ENCODE data around the gene CA11. TPM values are rescaled to one million over a fixed set of nuclear protein-coding genes. Genes with fewer than 3 reads are reported as not detected.

Gene CA11
- total RNA-seq, 1 experiment from 2014 or later = 10.5 TPM

DNA sequence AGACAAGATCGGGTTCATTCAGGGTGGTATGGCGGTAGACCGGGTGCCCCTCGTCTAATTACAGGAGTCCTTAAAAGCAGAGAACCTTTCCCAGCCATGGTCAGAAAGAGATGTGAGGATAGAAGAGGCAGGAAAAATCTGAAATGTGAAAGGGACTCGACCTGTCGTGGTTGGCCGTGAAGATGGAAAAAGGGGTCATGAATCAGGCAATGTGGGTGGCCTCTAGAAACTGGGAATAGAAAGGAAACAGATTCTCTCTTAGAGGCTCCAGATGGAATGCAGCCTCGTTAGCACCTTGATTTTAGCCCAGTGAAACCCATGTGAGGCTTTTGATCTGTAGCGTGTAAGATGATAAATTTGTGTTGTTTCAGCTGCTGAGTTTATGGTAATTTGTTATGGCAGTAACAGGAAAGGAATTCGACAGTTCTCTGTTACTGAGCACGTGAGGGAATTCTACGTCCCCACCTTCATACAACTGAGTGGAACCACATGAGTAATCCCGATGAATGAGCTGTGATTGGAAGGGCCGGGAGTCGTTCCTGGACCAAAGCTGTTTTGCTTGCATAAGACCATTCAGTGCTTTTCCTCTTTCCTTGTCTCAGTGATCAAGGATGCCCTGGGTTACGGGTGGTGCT is 11.0 kb upstream of the CA11 start:
- no peaks in the 10 kb centered on the region for H3K27me3 ChIP-seq (replicated peaks; ENCODE audit: control insufficient read depth, insufficient read depth, low read length)
- Mint-ChIP-seq H3K4me1 (ENCODE audit: low read depth, unreplicated experiment) (no peaks in the 10 kb centered on the region), H3K27me3 (ENCODE audit: insufficient read depth, unreplicated experiment) (no peaks in the 10 kb centered on the region), H3K36me3 (ENCODE audit: insufficient read depth, unreplicated experiment) (peaks cover 9% of the 10 kb centered on the region), H3K9me3 (ENCODE audit: unreplicated experiment) (no peaks in the 10 kb centered on the region), H3K4me3 (ENCODE audit: unreplicated experiment) (no peak overlapping the region), H3K27ac (ENCODE audit: unreplicated experiment) (no peak overlapping the region)
- no peak for DNase-seq
- H3K9me3 ChIP-seq = no peaks in the 10 kb centered on the region
- BruUV-seq (replicated peaks) = no TSS peak
- TF ChIP-seq, protein P1, sequence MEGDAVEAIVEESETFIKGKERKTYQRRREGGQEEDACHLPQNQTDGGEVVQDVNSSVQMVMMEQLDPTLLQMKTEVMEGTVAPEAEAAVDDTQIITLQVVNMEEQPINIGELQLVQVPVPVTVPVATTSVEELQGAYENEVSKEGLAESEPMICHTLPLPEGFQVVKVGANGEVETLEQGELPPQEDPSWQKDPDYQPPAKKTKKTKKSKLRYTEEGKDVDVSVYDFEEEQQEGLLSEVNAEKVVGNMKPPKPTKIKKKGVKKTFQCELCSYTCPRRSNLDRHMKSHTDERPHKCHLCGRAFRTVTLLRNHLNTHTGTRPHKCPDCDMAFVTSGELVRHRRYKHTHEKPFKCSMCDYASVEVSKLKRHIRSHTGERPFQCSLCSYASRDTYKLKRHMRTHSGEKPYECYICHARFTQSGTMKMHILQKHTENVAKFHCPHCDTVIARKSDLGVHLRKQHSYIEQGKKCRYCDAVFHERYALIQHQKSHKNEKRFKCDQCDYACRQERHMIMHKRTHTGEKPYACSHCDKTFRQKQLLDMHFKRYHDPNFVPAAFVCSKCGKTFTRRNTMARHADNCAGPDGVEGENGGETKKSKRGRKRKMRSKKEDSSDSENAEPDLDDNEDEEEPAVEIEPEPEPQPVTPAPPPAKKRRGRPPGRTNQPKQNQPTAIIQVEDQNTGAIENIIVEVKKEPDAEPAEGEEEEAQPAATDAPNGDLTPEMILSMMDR (IDR thresholded peaks at IDR 0.05; ENCODE audit: insufficient read depth in 1 of 2, low read depth in 1 of 2, low read length in 1 of 2, severe bottlenecking in 1 of 2, unreplicated experiment in 1 of 2) = no peak
- peaks cover 10% of the 10 kb centered on the region; the same call in 1 of the 2 replicates for H3K4me1 ChIP-seq
- H3K36me3 ChIP-seq (ENCODE audit: control insufficient read depth, insufficient read depth, low read length) = no peaks in the 10 kb centered on the region
- no peak overlapping the region for H3K4me3 ChIP-seq (ENCODE audit: low read depth, low read length)
- intact Hi-C loops (cut with micrococcal nuclease; ENCODE audit: unreplicated experiment) = no loop called here
- ChIA-PET CTCF (no interaction called here), POLR2A (no interaction called here)

DNA sequence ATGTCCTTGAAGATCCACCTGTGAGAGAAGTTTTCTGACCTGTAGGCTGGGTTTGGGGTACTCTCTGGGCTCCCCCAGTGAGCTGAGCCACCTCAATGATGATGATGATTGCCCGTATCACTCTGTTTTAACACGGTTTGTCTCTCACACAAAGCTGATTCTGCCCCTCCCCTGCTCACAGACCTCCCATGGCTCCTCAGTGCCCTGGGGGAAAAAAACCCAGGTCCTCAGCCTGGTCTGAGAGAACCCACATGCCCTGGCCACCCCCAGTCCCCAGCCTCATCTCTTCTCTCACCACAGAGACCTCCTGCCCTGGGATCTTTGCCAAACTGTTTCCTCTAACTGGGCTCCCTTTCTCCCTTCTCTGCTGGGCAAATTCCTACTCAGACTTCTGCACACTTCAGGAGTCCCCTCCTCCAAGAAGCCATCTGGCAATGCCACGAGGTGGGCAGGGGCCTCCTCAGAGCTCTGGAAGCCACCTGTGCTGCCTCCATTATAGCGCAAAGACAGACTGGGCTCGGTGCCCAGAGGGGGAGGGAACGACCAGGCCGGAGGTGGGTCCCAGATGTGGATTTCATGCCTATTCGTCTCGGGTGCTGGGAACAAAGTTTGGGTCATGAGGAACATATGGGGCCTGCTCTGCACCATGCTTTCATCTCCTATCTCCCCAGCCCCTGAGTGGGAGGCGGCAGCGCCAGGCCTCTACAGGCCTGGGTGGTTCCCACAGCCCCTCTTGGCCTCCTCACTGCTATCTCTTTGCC is 8.5 kb upstream of the CA11 start:
- TF ChIP-seq, protein P1 (IDR thresholded peaks at IDR 0.05; ENCODE audit: insufficient read depth in 1 of 2, low read depth in 1 of 2, low read length in 1 of 2, severe bottlenecking in 1 of 2, unreplicated experiment in 1 of 2) = no peak
- Histone ChIP-seq H3K36me3 (ENCODE audit: control insufficient read depth, insufficient read depth, low read length) (no peaks in the 10 kb centered on the region), H3K27me3 (replicated peaks; ENCODE audit: control insufficient read depth, insufficient read depth, low read length) (no peaks in the 10 kb centered on the region), H3K4me1 (no peaks in the 10 kb centered on the region), H3K9me3 (no peaks in the 10 kb centered on the region), H3K4me3 (ENCODE audit: low read depth, low read length) (no peak overlapping the region)
- no peak overlapping the region for H3K27ac Mint-ChIP-seq (ENCODE audit: unreplicated experiment)
- BruUV-seq (replicated peaks) = no TSS peak
- ChIA-PET CTCF (interaction anchor here (0.6 kb wide), 1 partner anchor 841 kb away, joined by 3 read pairs; no protein-coding TSS in a partner anchor), POLR2A (no interaction called here)
- DNase-seq = no peak
- H3K4me1 Mint-ChIP-seq (ENCODE audit: low read depth, unreplicated experiment) = no peaks in the 10 kb centered on the region
- no peak overlapping the region for H3K4me3 Mint-ChIP-seq (ENCODE audit: unreplicated experiment)
- no peaks in the 10 kb centered on the region for H3K27me3 Mint-ChIP-seq (ENCODE audit: insufficient read depth, unreplicated experiment)
- intact Hi-C loops (cut with micrococcal nuclease; ENCODE audit: unreplicated experiment) = no loop called here
- no peaks in the 10 kb centered on the region for H3K36me3 Mint-ChIP-seq (ENCODE audit: insufficient read depth, unreplicated experiment)
- H3K9me3 Mint-ChIP-seq (ENCODE audit: unreplicated experiment) = no peaks in the 10 kb centered on the region

DNA sequence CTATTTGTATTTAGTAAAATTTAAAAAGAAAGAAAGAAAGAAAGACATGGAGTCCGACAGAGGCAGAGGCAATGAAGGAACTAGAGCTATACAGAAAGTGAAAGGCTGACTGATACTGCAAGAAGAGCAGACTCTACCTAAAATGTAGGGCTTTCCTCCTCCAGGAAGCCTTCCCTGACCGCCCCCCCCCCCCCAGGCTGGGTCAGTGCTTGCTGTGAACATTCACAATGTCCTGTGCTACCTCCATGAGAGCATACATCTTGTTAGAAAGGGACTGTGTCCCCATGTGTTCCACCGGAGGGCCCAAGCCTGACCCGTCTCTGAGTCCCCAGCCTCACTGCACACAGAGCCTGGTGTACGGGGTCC is 5.7 kb upstream of the CA11 start:
- no TSS peak for BruUV-seq (replicated peaks)
- H3K27ac Mint-ChIP-seq (ENCODE audit: unreplicated experiment) = no peak overlapping the region
- POLR2A ChIA-PET = interaction anchor here (0.5 kb wide), 1 partner anchor 185 kb away, joined by 8 read pairs; the partner anchor contains the start of gene HSD17B14
- peaks cover 6% of the 10 kb centered on the region for H3K4me1 Mint-ChIP-seq (ENCODE audit: low read depth, unreplicated experiment)
- no peak for DNase-seq
- no peaks in the 10 kb centered on the region for H3K9me3 Mint-ChIP-seq (ENCODE audit: unreplicated experiment)
- Histone ChIP-seq H3K4me1 (no peaks in the 10 kb centered on the region), H3K36me3 (ENCODE audit: control insufficient read depth, insufficient read depth, low read length) (no peaks in the 10 kb centered on the region), H3K4me3 (ENCODE audit: low read depth, low read length) (no peak overlapping the region), H3K9me3 (no peaks in the 10 kb centered on the region), H3K27me3 (replicated peaks; ENCODE audit: control insufficient read depth, insufficient read depth, low read length) (no peaks in the 10 kb centered on the region)
- CTCF ChIA-PET = interaction anchor here (0.6 to 1.0 kb wide), 3 partner anchors 8 to 324 kb away, joined by 3 to 5 read pairs (median 4); no protein-coding TSS in a partner anchor
- no peak overlapping the region for H3K4me3 Mint-ChIP-seq (ENCODE audit: unreplicated experiment)
- H3K27me3 Mint-ChIP-seq (ENCODE audit: insufficient read depth, unreplicated experiment) = no peaks in the 10 kb centered on the region
- TF ChIP-seq, protein P1 (IDR thresholded peaks at IDR 0.05; ENCODE audit: insufficient read depth in 1 of 2, low read depth in 1 of 2, low read length in 1 of 2, severe bottlenecking in 1 of 2, unreplicated experiment in 1 of 2) = no peak
- no peaks in the 10 kb centered on the region for H3K36me3 Mint-ChIP-seq (ENCODE audit: insufficient read depth, unreplicated experiment)
- intact Hi-C loops (cut with micrococcal nuclease; ENCODE audit: unreplicated experiment) = no loop called here
